SK-N-SH treated with all-trans-retinoic acid at 6 μM for 48 hours (cell line): Measurements from ENCODE around the gene SFMBT1.

ENCODE experiments used
- TSHZ2 ChIP-seq: fragments of 250-450 bp; sonication (Bioruptor Pico); IDR thresholded peaks from 2 replicates; pipeline ENCODE4 v1.5.0; 2020; ENCODE audit warnings: mild to moderate bottlenecking, moderate library complexity
- ZFP3 ChIP-seq: fragments of 250-450 bp; sonication (Bioruptor Pico); IDR thresholded peaks from 2 replicates; pipeline ENCODE4 v1.5.0; 2020; ENCODE audit warnings: mild to moderate bottlenecking, moderate library complexity
- TF ChIP-seq, protein P1 (sequence below): fragments of 250-450 bp; sonication (Bioruptor Pico); IDR thresholded peaks from 2 replicates; pipeline ENCODE4 v1.8.0; 2020; ENCODE audit warnings: mild to moderate bottlenecking, moderate library complexity, borderline replicate concordance
- TF ChIP-seq, protein P2 (sequence below): fragments of 250-450 bp; sonication (Bioruptor Pico); IDR thresholded peaks from 2 replicates; pipeline ENCODE4 v1.5.1; 2021; ENCODE audit warnings: mild to moderate bottlenecking, moderate library complexity

DNA sequence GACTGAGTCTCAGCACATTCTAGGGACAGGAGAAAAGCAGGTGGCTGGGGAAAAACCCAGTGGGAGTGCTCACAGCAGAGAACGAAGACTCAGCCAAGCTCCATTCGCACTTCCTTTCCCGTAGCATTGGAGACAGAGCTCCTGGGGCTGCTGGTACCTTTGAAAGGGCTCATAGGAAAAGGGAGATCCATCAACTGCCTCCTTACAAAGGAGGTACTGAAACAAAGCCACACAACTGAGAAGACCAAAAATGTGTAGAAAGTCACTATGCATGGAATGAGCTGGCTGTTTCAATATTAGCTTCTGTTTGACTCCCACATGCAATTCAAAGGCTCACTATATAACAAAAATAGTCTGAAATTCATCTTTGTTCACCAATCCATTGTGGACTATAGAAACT is 165.4 kb downstream of the SFMBT1 start:
- TF ChIP-seq, protein P1, sequence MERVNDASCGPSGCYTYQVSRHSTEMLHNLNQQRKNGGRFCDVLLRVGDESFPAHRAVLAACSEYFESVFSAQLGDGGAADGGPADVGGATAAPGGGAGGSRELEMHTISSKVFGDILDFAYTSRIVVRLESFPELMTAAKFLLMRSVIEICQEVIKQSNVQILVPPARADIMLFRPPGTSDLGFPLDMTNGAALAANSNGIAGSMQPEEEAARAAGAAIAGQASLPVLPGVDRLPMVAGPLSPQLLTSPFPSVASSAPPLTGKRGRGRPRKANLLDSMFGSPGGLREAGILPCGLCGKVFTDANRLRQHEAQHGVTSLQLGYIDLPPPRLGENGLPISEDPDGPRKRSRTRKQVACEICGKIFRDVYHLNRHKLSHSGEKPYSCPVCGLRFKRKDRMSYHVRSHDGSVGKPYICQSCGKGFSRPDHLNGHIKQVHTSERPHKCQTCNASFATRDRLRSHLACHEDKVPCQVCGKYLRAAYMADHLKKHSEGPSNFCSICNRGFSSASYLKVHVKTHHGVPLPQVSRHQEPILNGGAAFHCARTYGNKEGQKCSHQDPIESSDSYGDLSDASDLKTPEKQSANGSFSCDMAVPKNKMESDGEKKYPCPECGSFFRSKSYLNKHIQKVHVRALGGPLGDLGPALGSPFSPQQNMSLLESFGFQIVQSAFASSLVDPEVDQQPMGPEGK (CRISPR knock-in tag) = no peak
- TF ChIP-seq TSHZ2 (CRISPR knock-in tag) (no peak), ZFP3 (CRISPR knock-in tag) (no peak)
- TF ChIP-seq, protein P2, sequence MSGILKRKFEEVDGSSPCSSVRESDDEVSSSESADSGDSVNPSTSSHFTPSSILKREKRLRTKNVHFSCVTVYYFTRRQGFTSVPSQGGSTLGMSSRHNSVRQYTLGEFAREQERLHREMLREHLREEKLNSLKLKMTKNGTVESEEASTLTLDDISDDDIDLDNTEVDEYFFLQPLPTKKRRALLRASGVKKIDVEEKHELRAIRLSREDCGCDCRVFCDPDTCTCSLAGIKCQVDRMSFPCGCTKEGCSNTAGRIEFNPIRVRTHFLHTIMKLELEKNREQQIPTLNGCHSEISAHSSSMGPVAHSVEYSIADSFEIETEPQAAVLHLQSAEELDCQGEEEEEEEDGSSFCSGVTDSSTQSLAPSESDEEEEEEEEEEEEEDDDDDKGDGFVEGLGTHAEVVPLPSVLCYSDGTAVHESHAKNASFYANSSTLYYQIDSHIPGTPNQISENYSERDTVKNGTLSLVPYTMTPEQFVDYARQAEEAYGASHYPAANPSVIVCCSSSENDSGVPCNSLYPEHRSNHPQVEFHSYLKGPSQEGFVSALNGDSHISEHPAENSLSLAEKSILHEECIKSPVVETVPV (CRISPR knock-in tag) = no peak
